Measurements from ENCODE around the gene TAF8. TPM values are rescaled to one million over a fixed set of nuclear protein-coding genes. Genes with fewer than 3 reads are reported as not detected.

TAF8 gene
- total RNA-seq, 3 donors from 2014 or later = 15.7 to 25.4 (median 21.1) TPM

GRCh38 chr6:42099340-42100028 lies 49.2 kb downstream of the TAF8 start:
- peak; percentile 71 to 72 for DNase-seq (ENCODE audit: low spot score in 2 of 2)
- H3K27ac ChIP-seq = peak overlapping the region; percentile 77 to 91
- peaks cover 0 to 12% of the 10 kb centered on the region in 2 donors for H3K4me1 ChIP-seq
- TF ChIP-seq CTCF (IDR thresholded peaks at IDR 0.05) = no peak
- TF ChIP-seq POLR2AphosphoS5 (IDR thresholded peaks at IDR 0.05) = no peak
- TF ChIP-seq POLR2A (IDR thresholded peaks at IDR 0.05) = no peak
- intact Hi-C loops (cut with DNase I; ENCODE audit: low total_unique reads) = loop anchor here (1.0 kb wide), 1 partner anchor 31 kb away; no protein-coding TSS in a partner anchor
- no peaks in the 10 kb centered on the region for H3K27me3 ChIP-seq
- no peaks in the 10 kb centered on the region for H3K36me3 ChIP-seq
- no peak overlapping the region for H3K4me3 ChIP-seq
- H3K9me3 ChIP-seq = no peaks in the 10 kb centered on the region

- H3K27me3 ChIP-seq = no peaks in the 10 kb centered on the region
- no peak for DNase-seq (ENCODE audit: low spot score in 2 of 2)
- H3K4me1 ChIP-seq = peaks cover 0 to 12% of the 10 kb centered on the region in 2 donors
- peak overlapping the region; percentile 77 to 91 for H3K27ac ChIP-seq
- no peaks in the 10 kb centered on the region for H3K9me3 ChIP-seq
- intact Hi-C loops (cut with DNase I; ENCODE audit: low total_unique reads) = loop anchor here (1.0 kb wide), 1 partner anchor 30 kb away; no protein-coding TSS in a partner anchor
- TF ChIP-seq POLR2AphosphoS5 (IDR thresholded peaks at IDR 0.05) (no peak), POLR2A (IDR thresholded peaks at IDR 0.05) (no peak), CTCF (IDR thresholded peaks at IDR 0.05) (no peak)
- no peak overlapping the region for H3K4me3 ChIP-seq
- H3K36me3 ChIP-seq = no peaks in the 10 kb centered on the region
Observed at GRCh38 chr6:42100029-42100901, 49.9 kb downstream of the TAF8 start.

GRCh38 chr6:42101186-42101657 lies 50.9 kb downstream of the TAF8 start:
- peaks cover 0 to 12% of the 10 kb centered on the region in 2 donors for H3K4me1 ChIP-seq
- no peaks in the 10 kb centered on the region for H3K36me3 ChIP-seq
- intact Hi-C loops (cut with DNase I; ENCODE audit: low total_unique reads) = no loop called here
- no peaks in the 10 kb centered on the region for H3K27me3 ChIP-seq
- DNase-seq (ENCODE audit: low spot score in 2 of 2) = peak; percentile 40 to 61
- peak overlapping the region; percentile 77 to 91 for H3K27ac ChIP-seq
- no peak overlapping the region for H3K4me3 ChIP-seq
- TF ChIP-seq CTCF (IDR thresholded peaks at IDR 0.05) (no peak), POLR2AphosphoS5 (IDR thresholded peaks at IDR 0.05) (no peak), POLR2A (IDR thresholded peaks at IDR 0.05) (no peak)
- no peaks in the 10 kb centered on the region for H3K9me3 ChIP-seq

- H3K9me3 ChIP-seq = no peaks in the 10 kb centered on the region
- H3K27me3 ChIP-seq = no peaks in the 10 kb centered on the region
- intact Hi-C loops (cut with DNase I; ENCODE audit: low total_unique reads) = no loop called here
- peaks cover 0 to 12% of the 10 kb centered on the region in 2 donors for H3K4me1 ChIP-seq
- H3K36me3 ChIP-seq = no peaks in the 10 kb centered on the region
- TF ChIP-seq POLR2A (IDR thresholded peaks at IDR 0.05) (no peak), POLR2AphosphoS5 (IDR thresholded peaks at IDR 0.05) (no peak), CTCF (IDR thresholded peaks at IDR 0.05) (no peak)
- no peak for DNase-seq (ENCODE audit: low spot score in 2 of 2)
- H3K27ac ChIP-seq = no peak overlapping the region
- H3K4me3 ChIP-seq = no peak overlapping the region
Observed at GRCh38 chr6:42103216-42103615, 52.9 kb downstream of the TAF8 start.

GRCh38 chr6:42103753-42104094 lies 53.4 kb downstream of the TAF8 start:
- TF ChIP-seq POLR2AphosphoS5 (IDR thresholded peaks at IDR 0.05) (no peak), POLR2A (IDR thresholded peaks at IDR 0.05) (no peak)
- H3K9me3 ChIP-seq = no peaks in the 10 kb centered on the region
- intact Hi-C loops (cut with DNase I; ENCODE audit: low total_unique reads) = no loop called here
- H3K36me3 ChIP-seq = no peaks in the 10 kb centered on the region
- peak overlapping the region in 1 of 3 donors; percentile 69 for H3K4me3 ChIP-seq
- no peaks in the 10 kb centered on the region for H3K27me3 ChIP-seq
- peak overlapping the region in 1 of 2 donors; percentile 49 for H3K27ac ChIP-seq
- peaks cover 0 to 11% of the 10 kb centered on the region in 2 donors for H3K4me1 ChIP-seq
- DNase-seq (ENCODE audit: low spot score in 2 of 2) = no peak
